ENCODE data around the gene DNAJC3. TPM values are rescaled to one million over a fixed set of nuclear protein-coding genes. Genes with fewer than 3 reads are reported as not detected.
A peak's percentile ranks its signal among the peaks of the same experiment; 100 is the strongest.
"Not testable (repeated sequence)": the region's sequence is repeated elsewhere in the genome, so short reads cannot be mapped to it uniquely, and the experiment has no call there.

The DNAJC3 gene
- polyA plus RNA-seq, 3 donors from 2014 or later: 19.8 to 27.5 (median 20.5) TPM

- H3K4me3 Mint-ChIP-seq: no peak overlapping the region
- no peaks in the 10 kb centered on the region for H3K4me1 Mint-ChIP-seq
- peaks cover 3 to 6% (median 4%) of the 10 kb centered on the region in 3 donors for H3K27me3 Mint-ChIP-seq (ENCODE audit: low read depth in 3 of 3)
- DNase-seq: no peak
- no peaks in the 10 kb centered on the region for H3K9me3 Mint-ChIP-seq
- no peaks in the 10 kb centered on the region for H3K36me3 Mint-ChIP-seq
- no peak overlapping the region for H3K27ac Mint-ChIP-seq
Measured at GRCh38 chr13:95650696-95651095, 26.2 kb upstream of the DNAJC3 start.

- no peak overlapping the region for H3K27ac Mint-ChIP-seq
- no peak overlapping the region for H3K4me3 Mint-ChIP-seq
- no peaks in the 10 kb centered on the region for H3K9me3 Mint-ChIP-seq
- H3K36me3 Mint-ChIP-seq: no peaks in the 10 kb centered on the region
- DNase-seq: no peak
- no peaks in the 10 kb centered on the region for H3K4me1 Mint-ChIP-seq
- peaks cover 2 to 6% (median 3%) of the 10 kb centered on the region in 3 donors for H3K27me3 Mint-ChIP-seq (ENCODE audit: low read depth in 3 of 3)
Measured at GRCh38 chr13:95652244-95652764, 24.6 kb upstream of the DNAJC3 start.

GRCh38 chr13:95652821-95653220, 24.1 kb upstream of the DNAJC3 start:
- Mint-ChIP-seq H3K27me3 (ENCODE audit: low read depth in 3 of 3) (peaks cover 0 to 4% (median 2%) of the 10 kb centered on the region in 3 donors), H3K27ac (no peak overlapping the region), H3K36me3 (no peaks in the 10 kb centered on the region), H3K9me3 (no peaks in the 10 kb centered on the region), H3K4me3 (no peak overlapping the region), H3K4me1 (no peaks in the 10 kb centered on the region)
- DNase-seq: no peak

- no peaks in the 10 kb centered on the region for H3K9me3 Mint-ChIP-seq
- H3K4me3 Mint-ChIP-seq: no peak overlapping the region
- DNase-seq: no peak
- no peak overlapping the region for H3K27ac Mint-ChIP-seq
- H3K27me3 Mint-ChIP-seq (ENCODE audit: low read depth in 3 of 3): peaks cover 2 to 7% (median 4%) of the 10 kb centered on the region in 3 donors
- no peaks in the 10 kb centered on the region for H3K36me3 Mint-ChIP-seq
- H3K4me1 Mint-ChIP-seq: no peaks in the 10 kb centered on the region
Measured at GRCh38 chr13:95656386-95657015, 20.4 kb upstream of the DNAJC3 start.

DNA sequence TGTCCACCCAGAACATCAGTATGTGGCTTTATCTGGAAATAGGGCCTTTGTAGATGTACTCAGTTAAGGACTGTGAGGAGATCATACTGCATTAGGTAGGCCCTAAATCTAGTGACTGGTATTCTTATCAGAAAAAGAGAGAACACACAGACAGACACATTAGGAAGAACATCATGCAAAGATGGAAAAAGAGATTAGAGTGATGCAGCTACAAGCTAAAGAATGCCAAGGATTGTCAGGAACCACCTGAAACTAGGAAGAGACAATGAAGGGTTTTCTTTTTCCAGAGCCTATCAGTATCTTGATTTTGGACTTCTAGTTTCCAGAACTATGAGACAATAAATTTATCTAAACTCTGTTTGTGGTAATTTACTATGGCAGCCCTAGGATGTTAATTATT, 17.4 kb upstream of the DNAJC3 start:
- Mint-ChIP-seq H3K9me3 (peaks cover 1 to 7% (median 4%) of the 10 kb centered on the region in 6 donors), H3K4me1 (no peaks in the 10 kb centered on the region), H3K27ac (no peak overlapping the region), H3K4me3 (no peak overlapping the region), H3K27me3 (ENCODE audit: low read depth in 3 of 3) (peaks cover 2 to 15% (median 11%) of the 10 kb centered on the region in 3 donors), H3K36me3 (no peaks in the 10 kb centered on the region)
- DNase-seq: no peak

DNA sequence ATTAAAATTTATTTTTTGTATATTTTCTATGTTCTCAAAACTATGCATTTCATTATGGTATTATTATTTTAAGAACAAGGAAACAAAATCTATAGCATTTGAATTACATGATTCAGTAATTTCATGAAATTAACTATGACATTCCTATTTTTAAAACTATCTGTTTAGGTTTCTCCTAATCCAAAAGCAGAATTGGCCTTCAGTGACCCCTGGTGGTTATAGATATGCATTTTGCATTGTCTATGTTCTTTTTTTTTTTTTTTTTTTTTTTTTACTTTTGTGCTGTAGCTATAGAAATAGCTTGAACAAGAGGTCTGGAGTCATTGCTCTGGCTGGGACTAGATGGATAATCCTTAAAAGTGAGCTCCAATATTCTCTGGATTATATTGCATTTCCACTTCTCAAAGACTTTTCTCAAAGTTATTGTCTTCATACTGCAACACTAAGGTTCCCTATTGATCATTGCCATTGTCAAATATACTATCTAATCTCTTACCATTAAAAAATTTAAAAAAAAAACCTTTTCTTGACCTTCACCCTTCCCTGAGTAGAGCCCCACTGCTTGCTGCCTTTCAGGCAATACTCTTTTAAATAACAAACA, 15.9 kb upstream of the DNAJC3 start:
- Mint-ChIP-seq H3K27me3 (ENCODE audit: low read depth in 3 of 3) (peaks cover 2 to 19% (median 13%) of the 10 kb centered on the region in 3 donors), H3K27ac (no peak overlapping the region), H3K4me1 (no peaks in the 10 kb centered on the region), H3K9me3 (peaks cover 12 to 22% (median 17%) of the 10 kb centered on the region in 6 donors), H3K4me3 (no peak overlapping the region), H3K36me3 (peaks cover 0 to 6% (median 0%) of the 10 kb centered on the region in 3 donors)
- DNase-seq: peak in 2 of 3 donors; percentile 15 to 20

DNA sequence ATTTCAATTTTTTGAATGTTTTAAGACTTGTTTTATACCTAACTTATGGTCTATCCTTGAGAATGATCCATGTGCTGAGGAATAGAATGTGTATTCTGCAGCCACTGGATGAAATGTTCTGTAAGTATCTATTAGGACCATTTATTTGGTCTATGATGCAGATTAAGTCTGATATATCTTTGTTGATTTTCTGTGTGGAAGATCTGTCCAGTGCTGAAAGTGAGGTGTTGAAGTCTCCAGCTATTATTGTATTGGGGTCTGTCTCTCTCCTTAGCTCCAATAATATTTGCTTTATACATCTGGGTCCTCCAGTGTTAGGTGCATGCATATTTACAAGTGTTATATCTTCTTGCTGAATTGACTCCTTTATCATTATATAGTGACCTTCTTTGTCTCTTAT, 9.7 kb upstream of the DNAJC3 start:
- peaks cover 12 to 23% (median 21%) of the 10 kb centered on the region in 3 donors for H3K36me3 Mint-ChIP-seq
- peaks cover 49 to 82% (median 68%) of the 10 kb centered on the region in 6 donors for H3K9me3 Mint-ChIP-seq
- not testable (repeated sequence) for H3K4me3 Mint-ChIP-seq, H3K27ac Mint-ChIP-seq, DNase-seq, H3K4me1 Mint-ChIP-seq
- peaks cover 2 to 19% (median 14%) of the 10 kb centered on the region in 3 donors for H3K27me3 Mint-ChIP-seq (ENCODE audit: low read depth in 3 of 3)

- no peak overlapping the region for H3K27ac Mint-ChIP-seq
- peaks cover 11 to 29% (median 20%) of the 10 kb centered on the region in 3 donors for H3K36me3 Mint-ChIP-seq
- no peak overlapping the region for H3K4me3 Mint-ChIP-seq
- H3K4me1 Mint-ChIP-seq: peaks cover 17 to 34% of the 10 kb centered on the region in 2 donors
- H3K9me3 Mint-ChIP-seq: peaks cover 29 to 57% (median 51%) of the 10 kb centered on the region in 6 donors
- DNase-seq: no peak
- peaks cover 6 to 15% (median 9%) of the 10 kb centered on the region in 3 donors for H3K27me3 Mint-ChIP-seq (ENCODE audit: low read depth in 3 of 3)
Measured at GRCh38 chr13:95671597-95671996, 5.3 kb upstream of the DNAJC3 start.

DNA sequence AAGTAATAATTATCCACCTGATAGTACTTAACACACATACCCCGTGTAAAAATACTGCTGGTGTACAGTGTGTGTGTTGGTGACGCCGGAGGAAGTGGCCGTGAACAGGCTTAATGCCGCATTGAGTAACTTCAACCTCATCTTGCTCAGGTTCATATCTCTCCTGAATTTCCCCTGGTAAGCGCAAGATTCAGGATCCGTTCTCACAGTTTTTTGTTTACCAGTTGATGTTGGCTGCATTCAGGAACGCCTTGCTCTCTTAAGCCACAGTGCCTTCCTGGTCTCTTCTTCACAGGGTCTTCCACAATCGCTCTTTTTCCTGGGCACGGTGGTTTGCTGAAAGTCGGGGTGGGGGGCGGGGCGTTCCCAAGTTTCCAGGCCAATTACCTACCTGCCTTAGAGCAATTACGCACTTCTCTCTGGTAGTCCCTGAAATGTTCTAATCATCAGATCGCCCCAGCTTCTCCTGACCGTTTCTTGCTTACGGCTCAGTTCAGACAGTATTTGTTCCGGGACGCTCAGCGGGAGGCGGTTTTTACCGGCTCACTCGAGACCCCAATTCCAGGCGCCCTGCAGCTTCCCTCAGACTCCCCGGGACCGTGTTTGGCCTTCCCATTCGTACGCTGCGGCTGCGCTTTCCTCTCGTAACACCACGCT, 706 bp upstream of the DNAJC3 start:
- Mint-ChIP-seq H3K4me3 (peak overlapping the region; percentile 96 to 98 (median 97)), H3K9me3 (peaks cover 0 to 21% (median 9%) of the 10 kb centered on the region in 6 donors), H3K4me1 (peaks cover 49 to 72% of the 10 kb centered on the region in 2 donors), H3K27ac (peak overlapping the region; percentile 97 to 99 (median 98)), H3K27me3 (ENCODE audit: low read depth in 3 of 3) (peaks cover 4 to 17% (median 8%) of the 10 kb centered on the region in 3 donors), H3K36me3 (peaks cover 4 to 13% (median 11%) of the 10 kb centered on the region in 3 donors)
- peak; percentile 38 to 42 (median 39) for DNase-seq

DNA sequence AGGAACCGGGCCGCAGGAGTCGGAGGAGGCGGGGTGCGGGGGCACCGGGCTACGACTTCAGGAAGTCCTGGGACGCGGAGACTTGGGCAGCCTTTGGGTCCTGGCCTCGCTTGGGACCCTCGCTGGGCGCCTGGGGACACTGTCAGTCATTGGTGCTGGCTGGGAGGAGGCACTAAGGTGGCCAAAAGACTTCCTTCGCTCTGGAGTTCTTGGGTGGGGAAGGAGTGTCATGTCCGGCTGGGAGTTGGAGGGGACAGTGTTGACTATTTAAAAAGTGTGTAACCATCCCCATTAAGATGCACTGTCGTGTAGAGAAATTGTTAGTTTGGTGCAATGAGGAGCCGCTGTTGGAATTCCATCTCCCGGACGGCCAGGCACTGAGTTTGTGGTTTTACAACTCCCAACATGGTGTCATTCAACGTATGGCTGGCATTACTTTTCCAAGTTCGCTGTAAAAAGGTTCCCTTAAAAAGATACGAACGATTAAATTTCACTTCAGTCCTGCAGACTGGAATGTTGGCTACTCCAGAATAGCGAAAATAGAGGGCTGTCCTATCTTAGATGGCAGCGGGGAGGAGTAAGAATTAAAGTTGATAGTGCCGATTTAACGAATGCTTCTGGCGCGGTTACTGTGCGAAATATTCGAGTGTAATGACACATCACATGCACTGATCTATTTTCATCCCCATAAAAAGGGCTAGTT, 776 bp downstream of the DNAJC3 start:
- peaks cover 4 to 17% (median 8%) of the 10 kb centered on the region in 3 donors for H3K27me3 Mint-ChIP-seq (ENCODE audit: low read depth in 3 of 3)
- peak overlapping the region; percentile 96 to 98 (median 97) for H3K4me3 Mint-ChIP-seq
- peaks cover 59 to 87% of the 10 kb centered on the region in 2 donors for H3K4me1 Mint-ChIP-seq
- H3K36me3 Mint-ChIP-seq: peaks cover 0 to 12% (median 5%) of the 10 kb centered on the region in 3 donors
- H3K9me3 Mint-ChIP-seq: peaks cover 0 to 11% (median 0%) of the 10 kb centered on the region in 6 donors
- peak in 1 of 3 donors; percentile 14 for DNase-seq
- peak overlapping the region; percentile 83 to 98 (median 92) for H3K27ac Mint-ChIP-seq

GRCh38 chr13:95678967-95679366, 2.0 kb downstream of the DNAJC3 start:
- Mint-ChIP-seq H3K4me3 (peak overlapping the region; percentile 96 to 98 (median 97)), H3K9me3 (peaks cover 0 to 4% (median 0%) of the 10 kb centered on the region in 6 donors), H3K36me3 (peaks cover 0 to 4% (median 0%) of the 10 kb centered on the region in 3 donors), H3K27me3 (ENCODE audit: low read depth in 3 of 3) (peaks cover 4 to 17% (median 8%) of the 10 kb centered on the region in 3 donors), H3K4me1 (peaks cover 68 to 91% of the 10 kb centered on the region in 2 donors), H3K27ac (peak overlapping the region; percentile 69 to 98 (median 88))
- no peak for DNase-seq

DNA sequence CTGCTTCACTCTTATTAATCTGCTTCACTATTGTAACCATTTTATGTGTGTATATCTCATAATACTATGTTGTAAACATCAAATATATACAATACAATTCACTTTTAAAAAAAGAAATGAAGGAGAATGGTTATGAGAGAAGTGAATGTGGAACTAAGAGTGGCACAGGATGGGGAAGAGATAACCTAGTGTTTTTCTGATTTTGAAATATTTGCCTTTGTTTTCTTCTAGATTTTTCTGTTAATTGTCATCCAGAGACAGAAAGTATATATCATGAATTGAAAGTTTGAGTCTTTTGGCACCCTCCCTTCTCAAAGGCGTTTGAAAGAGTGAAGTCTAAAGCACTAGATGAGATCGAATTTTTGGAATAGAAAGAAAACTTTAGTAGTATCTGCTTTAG, 2.8 kb downstream of the DNAJC3 start:
- H3K4me3 Mint-ChIP-seq: peak overlapping the region in 2 of 5 donors; percentile 22 to 98
- peaks cover 0 to 4% (median 0%) of the 10 kb centered on the region in 3 donors for H3K36me3 Mint-ChIP-seq
- DNase-seq: no peak
- H3K9me3 Mint-ChIP-seq: peaks cover 0 to under 1% (median 0%) of the 10 kb centered on the region in 6 donors
- H3K4me1 Mint-ChIP-seq: peaks cover 72 to 92% of the 10 kb centered on the region in 2 donors
- H3K27me3 Mint-ChIP-seq (ENCODE audit: low read depth in 3 of 3): peaks cover 4 to 17% (median 8%) of the 10 kb centered on the region in 3 donors
- peak overlapping the region in 5 of 6 donors; percentile 0 to 83 (median 24) for H3K27ac Mint-ChIP-seq

- Mint-ChIP-seq H3K9me3 (no peaks in the 10 kb centered on the region), H3K27ac (peak overlapping the region in 2 of 6 donors; percentile 8 to 61)
Measured at GRCh38 chr13:95684418-95684817, 7.5 kb downstream of the DNAJC3 start.

More at GRCh38 chr13:95684418-95684817, 7.5 kb downstream of the DNAJC3 start:
- H3K27me3 Mint-ChIP-seq (ENCODE audit: low read depth in 3 of 3): peaks cover 0 to 3% (median 0%) of the 10 kb centered on the region in 3 donors
- peaks cover 0 to 8% (median 0%) of the 10 kb centered on the region in 3 donors for H3K36me3 Mint-ChIP-seq
- no peak for DNase-seq
- H3K4me1 Mint-ChIP-seq: peaks cover 78 to 100% of the 10 kb centered on the region in 2 donors
- peak overlapping the region in 1 of 5 donors; percentile 14 for H3K4me3 Mint-ChIP-seq
